Spinal cord (tissue), 10 donors: ENCODE measurements around the gene PUM1. TPM values are rescaled to one million over a fixed set of nuclear protein-coding genes. Genes with fewer than 3 reads are reported as not detected.
A peak's percentile ranks its signal among the peaks of the same experiment; 100 is the strongest.

Experiments used
- DNase-seq, 6 donors: peaks; one replicate each; pipeline versions ENCODE4 v3.0.0 to v3.0.0-alpha.2; 2013 to 2015; ENCODE audit warnings: low spot score in 6 of 6, low read depth in 4 of 6
- H3K27ac ChIP-seq: one replicate; pipeline ENCODE4 v1.5.1; 2013; ENCODE audit warnings: low read depth, low read length, control low read depth
- H3K27me3 ChIP-seq: one replicate; pipeline ENCODE4 v1.6.1; 2013; ENCODE audit warnings: low read length; ENCODE audit not compliant: control insufficient read depth, insufficient read depth
- H3K36me3 ChIP-seq: one replicate; pipeline ENCODE4 v1.6.1; 2013; ENCODE audit warnings: low read length; ENCODE audit not compliant: control insufficient read depth, insufficient read depth
- H3K4me1 ChIP-seq: one replicate; pipeline ENCODE4 v1.6.1; 2013; ENCODE audit warnings: low read length; ENCODE audit not compliant: control insufficient read depth, insufficient read depth
- H3K4me3 ChIP-seq: one replicate; pipeline ENCODE4 v1.5.1; 2013; ENCODE audit warnings: low read depth, low read length, control low read depth
- H3K9me3 ChIP-seq: one replicate; pipeline ENCODE4 v1.6.1; 2013; ENCODE audit warnings: low read length; ENCODE audit not compliant: control insufficient read depth, insufficient read depth
- WGBS: methylation state at CpG from one replicate; pipeline ENCODE4 v1.1.5; 2013; ENCODE audit warnings: missing lambda C conversion rate; ENCODE audit not compliant: insufficient coverage; 5-methylcytosine and 5-hydroxymethylcytosine counted together
- polyA plus RNA-seq, 2 donors: library from polyadenylated mRNA; unstranded; fragments of 120-200 nt; gene quantifications; one replicate each; pipeline ENCODE4 v1.2.1, GENCODE V29; 2013; ENCODE audit not compliant: insufficient read length in 2 of 2
- small RNA-seq: library from RNA; depleted of rRNA; stranded (forward); fragments of <200 nt; gene quantifications from one replicate; pipeline ENCODE3, GENCODE V24; 2014; ENCODE audit warnings: low replicate concordance
- total RNA-seq, 2 donors: library from RNA; depleted of rRNA in 1 of 2; stranded (reverse); fragments of 120-200 nt in 1 of 2; fragments of >200 nt in 1 of 2; gene quantifications; one replicate each; pipeline versions ENCODE4 v1.2.3 to v1.2.4, GENCODE V29; 2013 to 2014
- donor health status: healthy.

Gene PUM1
- total and polyA plus RNA-seq, 4 donors, result 65.1 to 96.0 (median 78.1) TPM

DNA sequence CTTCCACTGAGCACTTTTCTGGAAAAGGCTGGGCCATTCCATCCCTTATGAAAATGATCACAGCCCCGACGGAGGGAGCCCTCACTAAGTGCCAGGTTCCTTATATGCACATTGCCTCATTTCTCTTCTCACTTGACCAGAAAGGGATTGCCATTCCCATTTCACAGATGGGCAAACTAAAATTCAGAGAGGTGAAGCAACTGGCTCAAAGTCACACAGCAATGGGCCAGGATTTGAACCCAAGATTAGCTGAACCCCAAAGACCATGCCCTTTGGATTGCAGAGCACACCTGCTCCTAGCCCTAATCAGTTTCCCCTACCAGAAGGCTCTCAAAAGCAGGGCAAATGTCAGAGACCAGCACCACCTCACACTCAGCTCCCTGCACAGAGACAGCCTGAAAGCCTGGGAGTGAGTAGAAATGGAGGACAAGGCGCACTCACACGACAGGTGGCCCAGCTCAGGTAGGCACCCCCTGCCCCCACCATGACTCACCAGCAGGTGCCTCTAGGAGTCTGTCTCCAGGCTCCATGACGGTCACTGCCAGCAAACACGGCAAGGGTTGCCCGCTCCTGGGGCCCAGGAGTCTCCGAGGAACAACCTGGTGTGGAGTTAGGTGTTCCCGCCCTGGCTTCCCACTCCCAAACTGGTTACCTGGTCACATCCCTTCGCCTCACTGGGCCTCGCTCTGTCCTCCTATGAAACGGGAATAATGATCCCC lies 178.6 kb downstream of the PUM1 start:
- H3K27ac ChIP-seq, result peak overlapping the region; percentile 86
- no peak overlapping the region for H3K4me3 ChIP-seq
- no peak for DNase-seq
- H3K9me3 ChIP-seq, result no peaks in the 10 kb centered on the region
- H3K36me3 ChIP-seq, result peaks cover 21% of the 10 kb centered on the region
- no peaks in the 10 kb centered on the region for H3K27me3 ChIP-seq
- WGBS, result 59% methylated on average over 3 of the region's 12 CpGs
- H3K4me1 ChIP-seq, result peaks cover 89% of the 10 kb centered on the region

DNA sequence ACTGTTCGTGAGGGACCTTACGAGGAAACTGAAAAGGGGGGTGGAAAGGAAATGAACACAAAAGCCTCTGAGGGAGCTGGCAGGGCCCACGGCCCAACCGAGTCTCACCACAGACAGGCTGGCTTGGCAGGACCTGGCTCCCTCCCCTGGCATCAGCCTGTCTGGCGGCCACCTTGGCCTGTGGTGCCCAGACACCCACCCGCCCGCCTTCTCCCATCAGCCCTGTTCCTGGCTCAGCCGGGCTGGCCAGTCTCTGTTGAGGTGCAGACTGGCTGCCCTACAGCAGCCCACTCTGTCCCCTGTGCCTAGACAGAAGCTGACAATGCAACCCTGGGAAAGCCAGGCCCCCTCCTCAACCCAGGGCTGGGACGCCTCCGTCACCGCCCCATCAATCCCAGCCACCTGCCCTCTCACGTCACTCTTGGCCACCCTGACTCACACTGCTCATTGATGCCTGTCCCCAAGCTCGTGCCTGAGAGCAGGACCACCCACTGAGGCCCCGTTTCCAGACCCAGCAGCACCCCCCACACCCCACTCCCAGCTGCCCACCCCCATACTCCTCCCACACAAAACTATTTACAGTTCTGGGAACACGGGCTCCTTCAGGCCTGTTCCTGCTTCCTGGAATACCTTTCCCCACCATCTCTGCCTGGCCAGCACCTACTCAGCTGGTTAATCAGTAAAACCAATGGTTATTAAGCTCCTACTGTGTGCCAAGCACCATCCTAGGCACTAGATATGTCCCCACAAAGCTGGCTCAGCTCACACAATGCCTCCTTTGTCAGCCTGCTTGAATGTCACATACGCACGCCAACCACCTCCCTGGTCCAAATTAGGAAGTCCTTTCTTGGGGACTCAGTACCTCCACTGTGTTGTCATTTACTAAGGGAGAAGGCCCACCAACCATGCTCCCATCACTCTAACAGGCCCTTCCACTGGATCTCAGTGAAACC lies 179.7 kb downstream of the PUM1 start:
- DNase-seq, result peak in 3 of 6 donors; percentile 54 to 86 (median 74)
- no peaks in the 10 kb centered on the region for H3K27me3 ChIP-seq
- H3K4me1 ChIP-seq, result peaks cover 89% of the 10 kb centered on the region
- H3K36me3 ChIP-seq, result peaks cover 19% of the 10 kb centered on the region
- H3K27ac ChIP-seq, result peak overlapping the region; percentile 86
- no peaks in the 10 kb centered on the region for H3K9me3 ChIP-seq
- no peak overlapping the region for H3K4me3 ChIP-seq
- WGBS, result 29% methylated on average over 17 of the region's 17 CpGs

- Histone ChIP-seq H3K4me3 (no peak overlapping the region), H3K9me3 (no peaks in the 10 kb centered on the region), H3K27ac (peak overlapping the region; percentile 86), H3K27me3 (no peaks in the 10 kb centered on the region), H3K4me1 (peaks cover 91% of the 10 kb centered on the region), H3K36me3 (peaks cover 17% of the 10 kb centered on the region)
- WGBS, result no CpG with 5 or more reads among the region's 5 CpGs
- DNase-seq, result no peak
These were observed 180.8 kb downstream of the PUM1 start for GRCh38 chr1:30884723-30885122.

GRCh38 chr1:30883389-30884172 lies 181.9 kb downstream of the PUM1 start:
- Histone ChIP-seq H3K9me3 (no peaks in the 10 kb centered on the region), H3K36me3 (peaks cover 22% of the 10 kb centered on the region), H3K4me3 (no peak overlapping the region), H3K27ac (peak overlapping the region; percentile 86), H3K4me1 (peaks cover 94% of the 10 kb centered on the region), H3K27me3 (no peaks in the 10 kb centered on the region)
- WGBS, result 60% methylated on average over 7 of the region's 18 CpGs
- DNase-seq, result peak in 3 of 6 donors; percentile 68 to 90 (median 84)

- peaks cover 94% of the 10 kb centered on the region for H3K4me1 ChIP-seq
- WGBS, result 46% methylated on average over 4 of the region's 14 CpGs
- H3K4me3 ChIP-seq, result no peak overlapping the region
- H3K9me3 ChIP-seq, result no peaks in the 10 kb centered on the region
- no peaks in the 10 kb centered on the region for H3K27me3 ChIP-seq
- peak in 1 of 6 donors; percentile 75 for DNase-seq
- H3K27ac ChIP-seq, result peak overlapping the region; percentile 73
- H3K36me3 ChIP-seq, result peaks cover 24% of the 10 kb centered on the region
These were observed 182.7 kb downstream of the PUM1 start for GRCh38 chr1:30882678-30883388.

Small RNAs within 50 kb of the gene (small RNA-seq; reads per million reads assigned to genes)
- not detected for gene AL356320.1
- not detected for gene RN7SL371P

Other genes with a start within 250 kb of the PUM1 start
- gene SDC3, start 157.0 kb downstream of the PUM1 start, total RNA-seq, result 100 to 1,000 TPM in 1 of 2 donors, 10 to 100 TPM in 1; 99.3 to 120 TPM
- gene SDC3, start 157.0 kb downstream of the PUM1 start, polyA plus RNA-seq, result 100 to 1,000 TPM; 403 to 465 TPM
- gene NKAIN1, start 174.2 kb upstream of the PUM1 start, total RNA-seq, result 10 to 100 TPM in 1 of 2 donors, 1 to 10 TPM in 1; 8.8 to 16.6 TPM
- gene NKAIN1, start 174.2 kb upstream of the PUM1 start, polyA plus RNA-seq, result 10 to 100 TPM; 52.2 to 56.5 TPM
- 10 to 100 TPM; 75.5 to 81.9 TPM for gene SNRNP40, start 231.1 kb upstream of the PUM1 start, total RNA-seq
- 10 to 100 TPM; 44.1 to 52.8 TPM for gene SNRNP40, start 231.1 kb upstream of the PUM1 start, polyA plus RNA-seq
- gene ZCCHC17, start 231.3 kb upstream of the PUM1 start, total RNA-seq, result 10 to 100 TPM; 49.0 to 65.9 TPM
- gene ZCCHC17, start 231.3 kb upstream of the PUM1 start, polyA plus RNA-seq, result 10 to 100 TPM; 85.5 to 93.8 TPM